GM20000 (cell line): ENCODE measurements around the gene GABRB2.

Experiments
- DNase-seq: peaks from one replicate; pipeline ENCODE4 v3.0.0; 2012; ENCODE audit warnings: low spot score
- CTCF ChIP-seq: IDR thresholded peaks from 2 replicates; pipeline ENCODE4 v1.5.1; 2012; ENCODE audit warnings: mild to moderate bottlenecking, control low read depth; ENCODE audit errors: extremely low read depth, missing control alignments

The GABRB2 gene

GRCh38 chr5:161471211-161471950 is 75.1 kb downstream of the GABRB2 start:
- DNase-seq: no peak

GRCh38 chr5:161467703-161468102 is 78.8 kb downstream of the GABRB2 start:
- no peak for TF ChIP-seq CTCF
- DNase-seq: no peak

More at GRCh38 chr5:161471211-161471950, 75.1 kb downstream of the GABRB2 start:
- no peak for TF ChIP-seq CTCF

GRCh38 chr5:161460741-161461140 is 85.8 kb downstream of the GABRB2 start:
- DNase-seq: no peak
- TF ChIP-seq CTCF: no peak

GRCh38 chr5:161446655-161447054 is 99.9 kb downstream of the GABRB2 start:
- no peak for DNase-seq
- TF ChIP-seq CTCF: no peak

DNA sequence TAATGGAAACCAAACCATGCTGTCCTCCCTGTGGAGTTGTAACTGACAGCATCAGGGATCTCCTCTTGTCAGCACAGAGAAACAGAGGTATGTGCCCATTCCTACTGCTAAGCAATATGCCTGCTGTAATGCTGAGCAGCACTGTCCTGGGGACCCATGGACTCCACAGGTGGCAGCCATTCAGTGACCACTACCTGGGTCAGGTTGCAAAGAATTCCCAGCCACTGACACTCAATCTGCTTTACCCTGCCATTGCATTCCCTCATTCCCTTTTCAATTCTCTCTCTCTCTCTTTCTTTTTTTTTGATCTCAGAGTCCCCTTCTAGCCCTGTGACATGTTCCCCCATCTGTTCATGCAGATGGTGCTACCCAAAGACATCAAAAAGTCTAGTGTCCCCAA is 104.1 kb downstream of the GABRB2 start:
- DNase-seq: no peak
- TF ChIP-seq CTCF: no peak

DNA sequence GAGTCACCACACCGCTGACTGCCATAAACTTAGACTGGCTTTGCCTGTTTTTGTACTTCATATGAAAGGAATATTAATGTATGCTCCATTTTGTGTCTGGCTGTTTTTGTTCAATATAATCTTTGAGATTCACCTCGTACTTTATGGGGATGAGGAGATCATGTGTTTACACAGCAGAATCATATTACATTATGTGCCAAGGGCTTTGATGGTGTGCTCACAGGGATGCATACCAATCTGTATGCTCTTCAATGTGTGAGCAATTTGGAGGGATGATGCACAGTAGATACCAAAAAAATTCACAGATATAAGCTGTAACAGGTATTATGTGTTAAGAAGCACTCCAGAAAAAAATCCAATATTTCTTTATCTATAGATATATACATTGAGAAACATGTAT is 113.7 kb downstream of the GABRB2 start:
- DNase-seq: no peak
- TF ChIP-seq CTCF: no peak

GRCh38 chr5:161431963-161432362 is 114.6 kb downstream of the GABRB2 start:
- no peak for TF ChIP-seq CTCF
- no peak for DNase-seq
